ENCODE results near the gene KRTAP12-4.
"Not testable (repeated sequence)": the region's sequence is repeated elsewhere in the genome, so short reads cannot be mapped to it uniquely, and the experiment has no call there.

KRTAP12-4 gene

GRCh38 chr21:44686843-44687561 is 32.5 kb upstream of the KRTAP12-4 start:
- no peak for DNase-seq

- no peak for DNase-seq
These were observed 31.7 kb upstream of the KRTAP12-4 start for GRCh38 chr21:44686000-44686781.

- not testable (repeated sequence) for DNase-seq
These were observed 30.6 kb upstream of the KRTAP12-4 start for GRCh38 chr21:44685050-44685449.

- DNase-seq: no peak
These were observed 30.0 kb upstream of the KRTAP12-4 start for GRCh38 chr21:44684483-44684882.

- DNase-seq: no peak
These were observed 29.6 kb upstream of the KRTAP12-4 start for GRCh38 chr21:44684077-44684476.

- no peak for DNase-seq
These were observed 28.2 kb upstream of the KRTAP12-4 start for GRCh38 chr21:44682580-44683151.

- DNase-seq: no peak
These were observed 27.6 kb upstream of the KRTAP12-4 start, which contains the start of gene KRTAP12-1 for GRCh38 chr21:44681861-44682579. Gene KRTAP12-1 (minus strand): TSS chr21:44682163. CDS start chr21:44682123, 40 bp downstream.

- DNase-seq: no peak
These were observed 26.7 kb upstream of the KRTAP12-4 start for GRCh38 chr21:44681152-44681551.

- no peak for DNase-seq
These were observed 23.4 kb upstream of the KRTAP12-4 start for GRCh38 chr21:44677881-44678280.

- DNase-seq: no peak
These were observed 17.5 kb upstream of the KRTAP12-4 start for GRCh38 chr21:44671911-44672310.

- no peak for DNase-seq
These were observed 16.4 kb upstream of the KRTAP12-4 start for GRCh38 chr21:44670642-44671432.

- DNase-seq: no peak
These were observed 13.2 kb upstream of the KRTAP12-4 start for GRCh38 chr21:44667612-44668011.

- DNase-seq: no peak
These were observed 12.2 kb upstream of the KRTAP12-4 start, which contains the start of gene KRTAP12-2 for GRCh38 chr21:44666401-44667320. Gene KRTAP12-2 (minus strand): TSS chr21:44666927. CDS start chr21:44666886, 41 bp downstream.

- no peak for DNase-seq
These were observed 10.2 kb upstream of the KRTAP12-4 start for GRCh38 chr21:44664691-44665090.

- DNase-seq: not testable (repeated sequence)
These were observed 7.1 kb upstream of the KRTAP12-4 start for GRCh38 chr21:44661567-44661966.

GRCh38 chr21:44658913-44659595 is 4.6 kb upstream of the KRTAP12-4 start:
- DNase-seq: no peak

GRCh38 chr21:44658541-44658910 is 4.1 kb upstream of the KRTAP12-4 start:
- no peak for DNase-seq

- no peak for DNase-seq
These were observed 3.4 kb upstream of the KRTAP12-4 start, which contains the start of gene KRTAP12-3 for GRCh38 chr21:44657635-44658540. Gene KRTAP12-3 (plus strand): TSS chr21:44657932. CDS start chr21:44657980, 48 bp downstream.

GRCh38 chr21:44656868-44657267 is 2.4 kb upstream of the KRTAP12-4 start:
- no peak for DNase-seq

Measured in NCI-H446 (cell line).